Prostate gland (tissue), 2 donors: ENCODE results near the gene PIM3. TPM values are rescaled to one million over a fixed set of nuclear protein-coding genes. Genes with fewer than 3 reads are reported as not detected.

Experiments used
- DNase-seq: peaks from one replicate; pipeline ENCODE4 v3.0.0-alpha.2; 2019; ENCODE audit warnings: low spot score
- H3K27ac ChIP-seq, 2 donors: fragments of 200-600 bp; sonication (generic); 2 replicates each; pipeline ENCODE4 v1.5.1; 2017 to 2019
- H3K27me3 ChIP-seq: fragments of 200-600 bp; sonication (generic); replicated peaks from 2 replicates; pipeline ENCODE4 v1.5.1; 2019; ENCODE audit not compliant: insufficient read depth
- H3K36me3 ChIP-seq, 2 donors: fragments of 200-600 bp; sonication (generic); 1 replicate in 1 of 2; 2 replicates in 1 of 2; pipeline versions ENCODE4 v1.5.1 to v1.8.1; 2017 to 2019
- H3K4me1 ChIP-seq: fragments of 200-600 bp; sonication (generic); replicated peaks from 2 replicates; pipeline ENCODE4 v1.5.1; 2019
- H3K4me3 ChIP-seq, 2 donors: fragments of 200-600 bp; sonication (generic); 2 replicates each; pipeline ENCODE4 v1.5.1; 2017 to 2019
- H3K9me3 ChIP-seq: fragments of 200-600 bp; sonication (generic); 2 replicates; pipeline ENCODE4 v1.5.1; 2017
- CTCF ChIP-seq, 4 experiments: fragments of 200-600 bp in 2 of 4; fragments of 450-650 bp in 2 of 4; sonication (generic) in 2 of 4; IDR thresholded peaks; 1 replicate in 3 of 4; 2 replicates in 1 of 4; pipeline ENCODE4 v1.5.1; 2016 to 2019; ENCODE audit warnings: antibody characterized with exemption in 4 of 4, mild to moderate bottlenecking in 2 of 4, moderate library complexity in 2 of 4
- POLR2A ChIP-seq: fragments of 450-650 bp; IDR thresholded peaks from one replicate; pipeline ENCODE4 v1.6.1; 2016; ENCODE audit warnings: antibody characterized with exemption, mild to moderate bottlenecking
- POLR2AphosphoS5 ChIP-seq: sonication (generic); formaldehyde crosslinking; IDR thresholded peaks from one replicate; pipeline ENCODE4 v1.6.1; 2017; ENCODE audit warnings: antibody characterized with exemption
- WGBS: methylation state at CpG from one replicate; pipeline ENCODE4 v1.1.5; 2018; 5-methylcytosine and 5-hydroxymethylcytosine counted together
- intact Hi-C: fragments of 100-400 bp; cut with DNase I; formaldehyde crosslinking; loops from one replicate; pipeline ENCODE4 v1.14.2; 2022
- total RNA-seq, 2 donors: library from RNA; depleted of rRNA; stranded (reverse); fragments of >200 nt; gene quantifications; one replicate each; pipeline ENCODE4 v1.1.0, GENCODE V29; 2016

Gene PIM3
- total RNA-seq, 2 donors from 2014 or later = 126 to 183 TPM

GRCh38 chr22:49962751-49963646 is 2.4 kb downstream of the PIM3 start:
- peak overlapping the region; percentile 69 to 83 for H3K4me3 ChIP-seq
- 45% methylated on average over 56 of the region's 63 CpGs for WGBS
- DNase-seq = peak; percentile 22
- H3K36me3 ChIP-seq = peaks cover 7 to 16% of the 10 kb centered on the region in 2 donors
- intact Hi-C loops = no loop called here
- no peaks in the 10 kb centered on the region for H3K27me3 ChIP-seq
- peaks cover 15% of the 10 kb centered on the region for H3K4me1 ChIP-seq
- peak overlapping the region; percentile 92 to 99 for H3K27ac ChIP-seq
- TF ChIP-seq CTCF (IDR thresholded peaks at IDR 0.05) = no peak
- peak; percentile 22 for TF ChIP-seq POLR2AphosphoS5
- no peaks in the 10 kb centered on the region for H3K9me3 ChIP-seq

GRCh38 chr22:49963647-49964026 is 3.1 kb downstream of the PIM3 start:
- no peaks in the 10 kb centered on the region for H3K27me3 ChIP-seq
- H3K4me1 ChIP-seq = peaks cover 15% of the 10 kb centered on the region
- peaks cover 7 to 16% of the 10 kb centered on the region in 2 donors for H3K36me3 ChIP-seq
- WGBS = 46% methylated on average over 6 of the region's 6 CpGs
- TF ChIP-seq POLR2A (no peak), POLR2AphosphoS5 (no peak), CTCF (IDR thresholded peaks at IDR 0.05) (no peak)
- H3K4me3 ChIP-seq = peak overlapping the region; percentile 69 to 83
- intact Hi-C loops = no loop called here
- DNase-seq = peak; percentile 47
- no peaks in the 10 kb centered on the region for H3K9me3 ChIP-seq
- H3K27ac ChIP-seq = peak overlapping the region; percentile 92 to 99

GRCh38 chr22:49964136-49965090 is 3.8 kb downstream of the PIM3 start:
- Histone ChIP-seq H3K4me1 (peaks cover 14% of the 10 kb centered on the region), H3K9me3 (no peaks in the 10 kb centered on the region), H3K27ac (peak overlapping the region; percentile 92 to 99), H3K36me3 (peaks cover 7 to 16% of the 10 kb centered on the region in 2 donors), H3K4me3 (peak overlapping the region in 1 of 2 donors; percentile 69), H3K27me3 (no peaks in the 10 kb centered on the region)
- 78% methylated on average over 19 of the region's 19 CpGs for WGBS
- DNase-seq = no peak
- TF ChIP-seq POLR2A = no peak
- TF ChIP-seq CTCF (IDR thresholded peaks at IDR 0.05) = no peak
- no peak for TF ChIP-seq POLR2AphosphoS5
- intact Hi-C loops = loop anchor here (5.0 kb wide), 1 partner anchor 37 kb away; no protein-coding TSS in a partner anchor

GRCh38 chr22:49965091-49966040 is 4.8 kb downstream of the PIM3 start:
- Histone ChIP-seq H3K27me3 (no peaks in the 10 kb centered on the region), H3K36me3 (peaks cover 7 to 16% of the 10 kb centered on the region in 2 donors), H3K9me3 (no peaks in the 10 kb centered on the region), H3K27ac (peak overlapping the region; percentile 92 to 99), H3K4me3 (no peak overlapping the region), H3K4me1 (peaks cover 8% of the 10 kb centered on the region)
- DNase-seq = no peak
- no peak for TF ChIP-seq POLR2AphosphoS5
- no peak for TF ChIP-seq POLR2A
- no peak for TF ChIP-seq CTCF (IDR thresholded peaks at IDR 0.05)
- intact Hi-C loops = loop anchor here (5.0 kb wide), 1 partner anchor 38 kb away; no protein-coding TSS in a partner anchor
- 85% methylated on average over 20 of the region's 22 CpGs for WGBS
